ENCODE measurements around the gene SCGB2A2. TPM values are rescaled to one million over a fixed set of nuclear protein-coding genes. Genes with fewer than 3 reads are reported as not detected.

The SCGB2A2 gene
- total and polyA plus RNA-seq, 9 of the 15 experiments (the other 6 are each of a cell fraction or from before 2014, with no cell fraction given), result not detected

- no peak for TF ChIP-seq MCM2 (IDR thresholded peaks at IDR 0.05; ENCODE audit: low read depth)
- no peak for TF ChIP-seq CHD4 (IDR thresholded peaks at IDR 0.05; ENCODE audit: insufficient read depth, insufficient replicate concordance, low read depth, low read length, poor library complexity, severe bottlenecking)
- TF ChIP-seq, protein P1, sequence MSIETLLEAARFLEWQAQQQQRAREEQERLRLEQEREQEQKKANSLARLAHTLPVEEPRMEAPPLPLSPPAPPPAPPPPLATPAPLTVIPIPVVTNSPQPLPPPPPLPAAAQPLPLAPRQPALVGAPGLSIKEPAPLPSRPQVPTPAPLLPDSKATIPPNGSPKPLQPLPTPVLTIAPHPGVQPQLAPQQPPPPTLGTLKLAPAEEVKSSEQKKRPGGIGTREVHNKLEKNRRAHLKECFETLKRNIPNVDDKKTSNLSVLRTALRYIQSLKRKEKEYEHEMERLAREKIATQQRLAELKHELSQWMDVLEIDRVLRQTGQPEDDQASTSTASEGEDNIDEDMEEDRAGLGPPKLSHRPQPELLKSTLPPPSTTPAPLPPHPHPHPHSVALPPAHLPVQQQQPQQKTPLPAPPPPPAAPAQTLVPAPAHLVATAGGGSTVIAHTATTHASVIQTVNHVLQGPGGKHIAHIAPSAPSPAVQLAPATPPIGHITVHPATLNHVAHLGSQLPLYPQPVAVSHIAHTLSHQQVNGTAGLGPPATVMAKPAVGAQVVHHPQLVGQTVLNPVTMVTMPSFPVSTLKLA (conservative IDR thresholded peaks at IDR 0.05), result no peak
- TF ChIP-seq MGA (IDR thresholded peaks at IDR 0.05), result no peak
- no peak for TF ChIP-seq POLR2A (conservative IDR thresholded peaks at IDR 0.05)
- TF ChIP-seq HOXB6 (CRISPR knock-in tag; IDR thresholded peaks at IDR 0.05; ENCODE audit: borderline replicate concordance), result no peak
- TF ChIP-seq MIER1 (IDR thresholded peaks at IDR 0.05; ENCODE audit: low read depth), result no peak
- no peak for TF ChIP-seq ZBTB12 (CRISPR knock-in tag; IDR thresholded peaks at IDR 0.05)
- no peak for TF ChIP-seq YY1 (IDR thresholded peaks at IDR 0.05; ENCODE audit: borderline replicate concordance in 1 of 3, control insufficient read depth in 1 of 3, extremely low read depth in 1 of 3, insufficient read depth in 3 of 3, insufficient read length in 1 of 3, insufficient replicate concordance in 2 of 3, low read depth in 1 of 3, low read length in 2 of 3)
Observed at GRCh38 chr11:62298975-62299374, 29.0 kb downstream of the SCGB2A2 start, which contains the start of gene SCGB1D4 (continued).

Data from K562 (cell line).